HEK293 (cell line): Measurements from ENCODE around the gene SENP8.

Experiments
- CTCF ChIP-seq: fragments of 450-650 bp; formaldehyde crosslinking; IDR thresholded peaks from 2 replicates; pipeline ENCODE4 v1.5.1; 2016; ENCODE audit warnings: missing biosample characterization, missing genetic modification characterization
- GLIS2 ChIP-seq: fragments of 450-650 bp; formaldehyde crosslinking; IDR thresholded peaks from 2 replicates; pipeline ENCODE4 v1.5.1; 2016; ENCODE audit warnings: missing biosample characterization, missing genetic modification characterization
- MZF1 ChIP-seq: fragments of 450-650 bp; formaldehyde crosslinking; IDR thresholded peaks from 2 replicates; pipeline ENCODE4 v1.5.1; 2017; ENCODE audit warnings: missing biosample characterization, missing genetic modification characterization, borderline replicate concordance
- OVOL3 ChIP-seq: fragments of 450-650 bp; formaldehyde crosslinking; IDR thresholded peaks from 2 replicates; pipeline ENCODE4 v1.5.1; 2016; ENCODE audit warnings: missing biosample characterization, missing genetic modification characterization
- PATZ1 ChIP-seq: fragments of 450-650 bp; formaldehyde crosslinking; IDR thresholded peaks from 2 replicates; pipeline ENCODE4 v1.5.1; 2016; ENCODE audit warnings: missing biosample characterization, missing genetic modification characterization
- REPIN1 ChIP-seq: fragments of 450-650 bp; formaldehyde crosslinking; IDR thresholded peaks from 2 replicates; pipeline ENCODE4 v1.5.1; 2017; ENCODE audit warnings: missing biosample characterization, missing genetic modification characterization, low read depth
- WT1 ChIP-seq: fragments of 450-650 bp; formaldehyde crosslinking; IDR thresholded peaks from 2 replicates; pipeline ENCODE4 v1.5.1; 2016; ENCODE audit warnings: missing biosample characterization, missing genetic modification characterization
- ZBTB10 ChIP-seq: fragments of 450-650 bp; formaldehyde crosslinking; IDR thresholded peaks from 2 replicates; pipeline ENCODE4 v1.5.1; 2016; ENCODE audit warnings: missing biosample characterization, missing genetic modification characterization
- ZBTB6 ChIP-seq: fragments of 450-650 bp; formaldehyde crosslinking; IDR thresholded peaks from 2 replicates; pipeline ENCODE4 v1.5.1; 2017; ENCODE audit warnings: missing biosample characterization, missing genetic modification characterization
- ZBTB8A ChIP-seq: fragments of 450-650 bp; formaldehyde crosslinking; IDR thresholded peaks from 2 replicates; pipeline ENCODE4 v1.5.1; 2016; ENCODE audit warnings: missing biosample characterization, missing genetic modification characterization
- ZEB2 ChIP-seq: fragments of 450-650 bp; formaldehyde crosslinking; IDR thresholded peaks from 2 replicates; pipeline ENCODE4 v1.5.1; 2016; ENCODE audit warnings: missing biosample characterization, missing genetic modification characterization
- ZFP37 ChIP-seq: fragments of 450-650 bp; formaldehyde crosslinking; IDR thresholded peaks from 2 replicates; pipeline ENCODE4 v1.5.1; 2016; ENCODE audit warnings: missing biosample characterization, missing genetic modification characterization
- ZNF140 ChIP-seq: fragments of 450-650 bp; formaldehyde crosslinking; IDR thresholded peaks from 2 replicates; pipeline ENCODE4 v1.5.1; 2016; ENCODE audit warnings: missing biosample characterization, missing genetic modification characterization
- ZNF18 ChIP-seq: fragments of 450-650 bp; formaldehyde crosslinking; IDR thresholded peaks from 2 replicates; pipeline ENCODE4 v1.5.1; 2016; ENCODE audit warnings: missing biosample characterization, missing genetic modification characterization
- ZNF501 ChIP-seq: fragments of 450-650 bp; formaldehyde crosslinking; IDR thresholded peaks from 2 replicates; pipeline ENCODE4 v1.5.1; 2016; ENCODE audit warnings: missing biosample characterization, missing genetic modification characterization
- ZNF544 ChIP-seq: fragments of 450-650 bp; formaldehyde crosslinking; IDR thresholded peaks from 2 replicates; pipeline ENCODE4 v1.5.0; 2017; ENCODE audit warnings: missing biosample characterization, missing genetic modification characterization
- ZNF629 ChIP-seq: fragments of 450-650 bp; formaldehyde crosslinking; IDR thresholded peaks from 2 replicates; pipeline ENCODE4 v1.5.1; 2017; ENCODE audit warnings: missing biosample characterization, missing genetic modification characterization
- ZNF792 ChIP-seq: fragments of 450-650 bp; formaldehyde crosslinking; IDR thresholded peaks from 2 replicates; pipeline ENCODE4 v1.5.1; 2016; ENCODE audit warnings: missing biosample characterization, missing genetic modification characterization
- TF ChIP-seq, protein P1 (sequence below): fragments of 450-650 bp; formaldehyde crosslinking; IDR thresholded peaks from 2 replicates; pipeline ENCODE4 v1.5.1; 2016; ENCODE audit warnings: missing biosample characterization, missing genetic modification characterization
- TF ChIP-seq, protein P2 (sequence below): fragments of 450-650 bp; formaldehyde crosslinking; IDR thresholded peaks from 2 replicates; pipeline ENCODE4 v1.5.1; 2016; ENCODE audit warnings: missing biosample characterization, missing genetic modification characterization
- TF ChIP-seq, protein P3 (sequence below): fragments of 450-650 bp; formaldehyde crosslinking; optimal IDR thresholded peaks from 2 replicates; pipeline ENCODE3; 2016; ENCODE audit warnings: missing biosample characterization, mild to moderate bottlenecking, missing genetic modification characterization

Gene SENP8

GRCh38 chr15:72117486-72118016 lies 652 bp upstream of the SENP8 start (continued):
- TF ChIP-seq ZNF792 (peak; percentile 88), ZNF18 (tag by site-specific recombination) (peak; percentile 61), ZBTB8A (tag by site-specific recombination) (peak; percentile 98), WT1 (tag by site-specific recombination) (peak; percentile 46; the same call in 1 of the 2 replicates), ZNF501 (peak; percentile 97), ZBTB10 (tag by site-specific recombination) (peak; percentile 72), MZF1 (tag by site-specific recombination) (0 out of 2 replicates have a peak, but pooled peaks have one; percentile 29), ZNF544 (tag by site-specific recombination) (no peak), PATZ1 (peak; percentile 76), OVOL3 (tag by site-specific recombination) (peak; percentile 48; the same call in 1 of the 2 replicates), REPIN1 (tag by site-specific recombination) (peak; percentile 78; the same call in 1 of the 2 replicates), GLIS2 (peak; percentile 89), CTCF (tag by site-specific recombination) (peak; percentile 63), ZNF140 (tag by site-specific recombination) (no peak), ZBTB6 (tag by site-specific recombination) (peak; percentile 33; the same call in 1 of the 2 replicates), ZNF629 (peak; percentile 43), ZFP37 (peak; percentile 96), ZEB2 (tag by site-specific recombination) (peak; percentile 91)
- TF ChIP-seq, protein P1, sequence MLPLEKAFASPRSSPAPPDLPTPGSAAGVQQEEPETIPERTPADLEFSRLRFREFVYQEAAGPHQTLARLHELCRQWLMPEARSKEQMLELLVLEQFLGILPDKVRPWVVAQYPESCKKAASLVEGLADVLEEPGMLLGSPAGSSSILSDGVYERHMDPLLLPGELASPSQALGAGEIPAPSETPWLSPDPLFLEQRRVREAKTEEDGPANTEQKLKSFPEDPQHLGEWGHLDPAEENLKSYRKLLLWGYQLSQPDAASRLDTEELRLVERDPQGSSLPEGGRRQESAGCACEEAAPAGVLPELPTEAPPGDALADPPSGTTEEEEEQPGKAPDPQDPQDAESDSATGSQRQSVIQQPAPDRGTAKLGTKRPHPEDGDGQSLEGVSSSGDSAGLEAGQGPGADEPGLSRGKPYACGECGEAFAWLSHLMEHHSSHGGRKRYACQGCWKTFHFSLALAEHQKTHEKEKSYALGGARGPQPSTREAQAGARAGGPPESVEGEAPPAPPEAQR (tag by site-specific recombination): peak; percentile 32; the same call in 1 of the 2 replicates
- TF ChIP-seq, protein P2, sequence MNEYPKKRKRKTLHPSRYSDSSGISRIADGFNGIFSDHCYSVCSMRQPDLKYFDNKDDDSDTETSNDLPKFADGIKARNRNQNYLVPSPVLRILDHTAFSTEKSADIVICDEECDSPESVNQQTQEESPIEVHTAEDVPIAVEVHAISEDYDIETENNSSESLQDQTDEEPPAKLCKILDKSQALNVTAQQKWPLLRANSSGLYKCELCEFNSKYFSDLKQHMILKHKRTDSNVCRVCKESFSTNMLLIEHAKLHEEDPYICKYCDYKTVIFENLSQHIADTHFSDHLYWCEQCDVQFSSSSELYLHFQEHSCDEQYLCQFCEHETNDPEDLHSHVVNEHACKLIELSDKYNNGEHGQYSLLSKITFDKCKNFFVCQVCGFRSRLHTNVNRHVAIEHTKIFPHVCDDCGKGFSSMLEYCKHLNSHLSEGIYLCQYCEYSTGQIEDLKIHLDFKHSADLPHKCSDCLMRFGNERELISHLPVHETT (tag by site-specific recombination): peak; percentile 47; the same call in 1 of the 2 replicates
- TF ChIP-seq, protein P3, sequence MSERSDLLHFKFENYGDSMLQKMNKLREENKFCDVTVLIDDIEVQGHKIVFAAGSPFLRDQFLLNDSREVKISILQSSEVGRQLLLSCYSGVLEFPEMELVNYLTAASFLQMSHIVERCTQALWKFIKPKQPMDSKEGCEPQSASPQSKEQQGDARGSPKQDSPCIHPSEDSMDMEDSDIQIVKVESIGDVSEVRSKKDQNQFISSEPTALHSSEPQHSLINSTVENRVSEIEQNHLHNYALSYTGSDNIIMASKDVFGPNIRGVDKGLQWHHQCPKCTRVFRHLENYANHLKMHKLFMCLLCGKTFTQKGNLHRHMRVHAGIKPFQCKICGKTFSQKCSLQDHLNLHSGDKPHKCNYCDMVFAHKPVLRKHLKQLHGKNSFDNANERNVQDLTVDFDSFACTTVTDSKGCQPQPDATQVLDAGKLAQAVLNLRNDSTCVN (tag by site-specific recombination): peak; percentile 99
